ENCODE data around the gene UBP1. TPM values are rescaled to one million over a fixed set of nuclear protein-coding genes. Genes with fewer than 3 reads are reported as not detected.
A peak's percentile ranks its signal among the peaks of the same experiment; 100 is the strongest.

UBP1 gene
- polyA plus RNA-seq, 1 of the 3 experiments (the other 2 are of a cell fraction) = 45.5 TPM

GRCh38 chr3:33372218-33373081, 67.8 kb downstream of the UBP1 start:
- H3K9me3 ChIP-seq = peaks cover 5% of the 10 kb centered on the region; the same call in 1 of the 2 replicates
- no peaks in the 10 kb centered on the region; the same call in 1 of the 2 replicates for H3K79me2 ChIP-seq (ENCODE audit: insufficient read depth)
- H3K36me3 ChIP-seq (replicated peaks in 1 of 2; ENCODE audit: control insufficient read depth in 1 of 2, insufficient read depth in 2 of 2, low read length in 1 of 2) = peaks cover 21 to 51% of the 10 kb centered on the region in 2 experiments
- no peak overlapping the region for H3K9ac ChIP-seq
- 55% methylated on average over 14 of the region's 14 CpGs for WGBS (ENCODE audit: low lambda C conversion rate)
- H3K27me3 ChIP-seq (ENCODE audit: insufficient read depth) = no peaks in the 10 kb centered on the region
- no peak overlapping the region for H3K27ac ChIP-seq (ENCODE audit: low read depth in 2 of 2, low read length in 1 of 2)
- H3K4me1 ChIP-seq (ENCODE audit: control insufficient read depth in 1 of 2, insufficient read depth in 2 of 2, low read depth in 1 of 2, low read length in 1 of 2) = peaks cover 0 to 3% of the 10 kb centered on the region in 2 experiments; a peak in 1 of 4 replicates
- no peaks in the 10 kb centered on the region for H4K20me1 ChIP-seq (ENCODE audit: insufficient read depth)
- peak; percentile 55 for DNase-seq
- ChIA-PET POLR2A (interaction anchor here (1.0 to 2.5 kb wide), 2 partner anchors 22 to 241 kb away, joined by 4 to 7 read pairs; no protein-coding TSS in a partner anchor), CTCF (interaction anchor here (0.5 to 5.4 kb wide), 90 partner anchors 9 to 638 kb away, joined by 3 to 221 read pairs (median 4); partner anchors contain the start of gene FBXL2)
- H2AFZ ChIP-seq (ENCODE audit: low read depth) = no peak overlapping the region
- H3F3A ChIP-seq (replicated peaks; ENCODE audit: insufficient read depth) = peaks cover 4% of the 10 kb centered on the region
- H3K4me2 ChIP-seq = no peak overlapping the region
- no peaks in the 10 kb centered on the region for H3K9me2 ChIP-seq
- TF ChIP-seq PBX3 (IDR thresholded peaks at IDR 0.05) = peak; percentile 63
- peak; percentile 90 for TF ChIP-seq SMC3 (IDR thresholded peaks at IDR 0.05; ENCODE audit: low read depth, low read length)
- no peak for TF ChIP-seq ELF1 (IDR thresholded peaks at IDR 0.05)
- no peak for TF ChIP-seq GATA2 (CRISPR knock-in tag; IDR thresholded peaks at IDR 0.05)
- TF ChIP-seq CTCF (IDR thresholded peaks at IDR 0.05) = peak; percentile 99
- peak; percentile 48 for TF ChIP-seq JUND (IDR thresholded peaks at IDR 0.05)
- TF ChIP-seq FOSL2 (IDR thresholded peaks at IDR 0.05; ENCODE audit: borderline replicate concordance, low read depth) = peak; percentile 64
- TF ChIP-seq NRF1 (IDR thresholded peaks at IDR 0.05; ENCODE audit: low read depth, low read length) = no peak
- no peak for TF ChIP-seq TEAD4 (IDR thresholded peaks at IDR 0.05; ENCODE audit: borderline replicate concordance, insufficient read depth)
- TF ChIP-seq EZH2phosphoT487 (IDR thresholded peaks at IDR 0.05; ENCODE audit: borderline replicate concordance, low read depth) = no peak
- TF ChIP-seq RAD21 (IDR thresholded peaks at IDR 0.05; ENCODE audit: low read length) = peak; percentile 84
- no peak for TF ChIP-seq YY1 (IDR thresholded peaks at IDR 0.05; ENCODE audit: low read depth)
- TF ChIP-seq NFIC (IDR thresholded peaks at IDR 0.05; ENCODE audit: borderline replicate concordance) = no peak
- no peak for TF ChIP-seq MEF2A (IDR thresholded peaks at IDR 0.05; ENCODE audit: borderline replicate concordance, low read depth)
- TF ChIP-seq EP300 (IDR thresholded peaks at IDR 0.05; ENCODE audit: borderline replicate concordance in 1 of 2, low read depth in 1 of 2, low read length in 1 of 2) = no peak
- TF ChIP-seq GABPA (IDR thresholded peaks at IDR 0.05; ENCODE audit: low read depth) = no peak
- no peak for TF ChIP-seq TCF12 (IDR thresholded peaks at IDR 0.05)
- TF ChIP-seq USF2 (IDR thresholded peaks at IDR 0.05; ENCODE audit: borderline replicate concordance, low read depth, low read length) = no peak
- no peak for TF ChIP-seq POLR2AphosphoS5 (IDR thresholded peaks at IDR 0.05; ENCODE audit: low read depth, low read length)
- TF ChIP-seq USF1 (IDR thresholded peaks at IDR 0.05; ENCODE audit: borderline replicate concordance, low read depth) = no peak
- TF ChIP-seq MAX (IDR thresholded peaks at IDR 0.05; ENCODE audit: low read depth) = no peak
- TF ChIP-seq SIN3A (IDR thresholded peaks at IDR 0.05; ENCODE audit: borderline replicate concordance, low read depth, low read length) = no peak
- TF ChIP-seq FOXJ3 (CRISPR knock-in tag; IDR thresholded peaks at IDR 0.05) = no peak
- peak; percentile 23 for TF ChIP-seq CHD2 (IDR thresholded peaks at IDR 0.05; ENCODE audit: low read length, partially characterized antibody)
- no peak for TF ChIP-seq MXI1 (IDR thresholded peaks at IDR 0.05; ENCODE audit: low read depth, low read length)
- TF ChIP-seq FOXM1 (IDR thresholded peaks at IDR 0.05; ENCODE audit: low read depth) = no peak
- TF ChIP-seq RXRA (IDR thresholded peaks at IDR 0.05; ENCODE audit: borderline replicate concordance, low read depth) = no peak
- no peak for TF ChIP-seq RFX5 (IDR thresholded peaks at IDR 0.05; ENCODE audit: low read length)
- H3K4me3 ChIP-seq (ENCODE audit: low read depth in 2 of 2, low read length in 1 of 2) = no peak overlapping the region; a peak in 1 of 4 replicates
